ENCODE measurements around the gene C14orf132. TPM values are rescaled to one million over a fixed set of nuclear protein-coding genes. Genes with fewer than 3 reads are reported as not detected.
A peak's percentile ranks its signal among the peaks of the same experiment; 100 is the strongest.

Gene C14orf132
- total and polyA plus RNA-seq, 10 of the 15 experiments (the other 5 are each of a cell fraction or from before 2014, with no cell fraction given) = under 0.01 to 1.2 (median 0.03) TPM; not detected in 2

DNA sequence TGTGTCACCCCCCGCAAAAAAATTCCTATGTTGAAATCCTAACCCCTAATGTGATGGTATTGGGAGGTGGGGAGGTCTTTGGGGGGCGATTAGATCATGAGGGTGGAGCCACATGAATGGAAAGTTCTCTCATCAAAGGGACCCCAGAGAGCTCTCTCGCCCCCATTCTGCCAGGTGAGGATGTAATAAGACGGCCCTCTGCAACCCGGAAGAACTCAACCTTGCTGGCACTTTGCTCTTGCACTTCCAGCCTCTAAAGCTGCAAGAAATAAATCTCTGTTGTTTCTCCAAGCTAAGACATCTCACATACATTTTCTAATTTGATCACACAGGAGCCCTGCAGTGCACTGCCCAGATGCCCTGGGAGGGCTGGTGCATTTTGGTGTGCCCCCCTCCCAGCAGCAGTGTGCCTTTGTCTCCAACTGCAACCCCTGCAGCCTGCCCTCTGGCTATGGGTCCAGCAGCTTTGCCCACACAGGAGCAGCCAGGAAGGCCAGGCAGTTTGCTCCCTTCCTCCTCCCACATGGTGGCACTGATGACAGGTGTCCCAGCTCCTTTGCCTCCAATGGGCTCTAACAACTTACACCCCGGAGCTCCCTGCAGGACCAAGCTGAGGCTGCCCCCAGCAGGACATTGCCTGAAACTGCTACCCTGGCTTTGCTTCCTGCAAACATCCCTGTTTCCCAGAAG is 59.3 kb downstream of the C14orf132 start:
- H2AFZ ChIP-seq (ENCODE audit: control insufficient read depth, low read depth, low read length) = no peak overlapping the region
- no peak overlapping the region for H3K27ac ChIP-seq (ENCODE audit: control insufficient read depth, insufficient read depth)
- RAD21 ChIA-PET (ENCODE audit: unreplicated experiment) = interaction anchor here (1.0 to 2.6 kb wide), 12 partner anchors 9 to 373 kb away, joined by 3 to 41 read pairs (median 6); no protein-coding TSS in a partner anchor
- H4K20me1 ChIP-seq (ENCODE audit: control insufficient read depth, insufficient read depth) = no peaks in the 10 kb centered on the region
- no peak overlapping the region for H3K4me2 ChIP-seq (ENCODE audit: control insufficient read depth, insufficient read depth)
- POLR2A ChIA-PET = interaction anchor here (0.9 kb wide), 1 partner anchor 42 kb away, joined by 3 read pairs; no protein-coding TSS in a partner anchor
- SMC1A ChIA-PET (ENCODE audit: uncharacterized antibody, unreplicated experiment) = interaction anchor here (0.7 to 2.1 kb wide), 13 partner anchors 11 to 202 kb away, joined by 3 to 42 read pairs (median 5); no protein-coding TSS in a partner anchor
- no peaks in the 10 kb centered on the region for H3K79me2 ChIP-seq (ENCODE audit: control insufficient read depth, insufficient read depth, low read length)
- H3K36me3 ChIP-seq (ENCODE audit: control insufficient read depth in 2 of 2, insufficient read depth in 2 of 2, low read length in 1 of 2) = no peaks in the 10 kb centered on the region
- H3K4me1 ChIP-seq (ENCODE audit: control insufficient read depth, insufficient read depth, low read length) = no peaks in the 10 kb centered on the region
- no peaks in the 10 kb centered on the region for H3K9me3 ChIP-seq (replicated peaks; ENCODE audit: control insufficient read depth, insufficient read depth, low read length)
- H3K27me3 ChIP-seq (replicated peaks in 1 of 2; ENCODE audit: control insufficient read depth in 2 of 2, insufficient read depth in 2 of 2, low read length in 1 of 2) = no peaks in the 10 kb centered on the region
- intact Hi-C loops (cut with micrococcal nuclease; ENCODE audit: unreplicated experiment) (loop anchor here (1.0 kb wide), 2 partner anchors 42 to 100 kb away; no protein-coding TSS in a partner anchor), in situ Hi-C loops (cut with MboI) (loop anchor here (5.0 to 10.0 kb wide), 2 partner anchors 179 to 326 kb away; no protein-coding TSS in a partner anchor)
- WGBS (ENCODE audit: insufficient coverage, insufficient replicate concordance, low lambda C conversion rate, missing lambda C conversion rate) = 21% methylated on average over 6 of the region's 6 CpGs
- H3K4me3 ChIP-seq = no peak overlapping the region
- CTCF ChIA-PET = interaction anchor here (0.7 to 3.0 kb wide), 24 partner anchors 9 to 542 kb away, joined by 3 to 82 read pairs (median 4); no protein-coding TSS in a partner anchor
- ATAC-seq (peak; percentile 68), DNase-seq (ENCODE audit: low read depth, low spot score) (peak; percentile 7), FAIRE-seq (no peak)
- no TSS peak for BruUV-seq (replicated peaks)
- H3K9ac ChIP-seq (ENCODE audit: control insufficient read depth, insufficient read depth, low read length) = no peak overlapping the region
- TF ChIP-seq SRF (IDR thresholded peaks at IDR 0.05; ENCODE audit: low read depth in 2 of 2, low read length in 2 of 2) (no peak), NFXL1 (IDR thresholded peaks at IDR 0.05; ENCODE audit: borderline replicate concordance) (no peak), CEBPZ (IDR thresholded peaks at IDR 0.05; ENCODE audit: low read depth, low read length) (no peak), ZSCAN29 (IDR thresholded peaks at IDR 0.05) (no peak), SUPT20H (IDR thresholded peaks at IDR 0.05; ENCODE audit: borderline replicate concordance, control insufficient read depth, low read depth, low read length) (no peak), SMC3 (IDR thresholded peaks at IDR 0.05; ENCODE audit: borderline replicate concordance, low read length) (peak; percentile 75), ATF7 (IDR thresholded peaks at IDR 0.05; ENCODE audit: low read depth) (no peak), RUNX3 (IDR thresholded peaks at IDR 0.05; ENCODE audit: low read length) (no peak), ETV6 (conservative IDR thresholded peaks at IDR 0.05 in 1 of 2, IDR thresholded peaks at IDR 0.05 in 1 of 2; ENCODE audit: borderline replicate concordance in 1 of 2, low read depth in 1 of 2) (no peak), IKZF1 (conservative IDR thresholded peaks at IDR 0.05) (peak; percentile 32; the same call in 1 of the 2 replicates), EGR1 (IDR thresholded peaks at IDR 0.05; ENCODE audit: borderline replicate concordance in 1 of 2, low read depth in 2 of 2, low read length in 2 of 2) (no peak), SMAD1 (IDR thresholded peaks at IDR 0.05; ENCODE audit: low read depth, partially characterized antibody) (no peak)
- TF ChIP-seq, protein P1, sequence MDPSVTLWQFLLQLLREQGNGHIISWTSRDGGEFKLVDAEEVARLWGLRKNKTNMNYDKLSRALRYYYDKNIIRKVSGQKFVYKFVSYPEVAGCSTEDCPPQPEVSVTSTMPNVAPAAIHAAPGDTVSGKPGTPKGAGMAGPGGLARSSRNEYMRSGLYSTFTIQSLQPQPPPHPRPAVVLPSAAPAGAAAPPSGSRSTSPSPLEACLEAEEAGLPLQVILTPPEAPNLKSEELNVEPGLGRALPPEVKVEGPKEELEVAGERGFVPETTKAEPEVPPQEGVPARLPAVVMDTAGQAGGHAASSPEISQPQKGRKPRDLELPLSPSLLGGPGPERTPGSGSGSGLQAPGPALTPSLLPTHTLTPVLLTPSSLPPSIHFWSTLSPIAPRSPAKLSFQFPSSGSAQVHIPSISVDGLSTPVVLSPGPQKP (IDR thresholded peaks at IDR 0.05; ENCODE audit: low read depth, low read length) = no peak
- TF ChIP-seq, protein P2, sequence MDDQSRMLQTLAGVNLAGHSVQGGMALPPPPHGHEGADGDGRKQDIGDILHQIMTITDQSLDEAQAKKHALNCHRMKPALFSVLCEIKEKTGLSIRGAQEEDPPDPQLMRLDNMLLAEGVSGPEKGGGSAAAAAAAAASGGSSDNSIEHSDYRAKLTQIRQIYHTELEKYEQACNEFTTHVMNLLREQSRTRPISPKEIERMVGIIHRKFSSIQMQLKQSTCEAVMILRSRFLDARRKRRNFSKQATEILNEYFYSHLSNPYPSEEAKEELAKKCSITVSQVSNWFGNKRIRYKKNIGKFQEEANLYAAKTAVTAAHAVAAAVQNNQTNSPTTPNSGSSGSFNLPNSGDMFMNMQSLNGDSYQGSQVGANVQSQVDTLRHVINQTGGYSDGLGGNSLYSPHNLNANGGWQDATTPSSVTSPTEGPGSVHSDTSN (IDR thresholded peaks at IDR 0.05; ENCODE audit: insufficient replicate concordance, low read depth, low read length) = no peak
